SK-N-SH (cell line): ENCODE measurements around the gene LPIN1. TPM values are rescaled to one million over a fixed set of nuclear protein-coding genes. Genes with fewer than 3 reads are reported as not detected.
"Not testable (repeated sequence)": the region's sequence is repeated elsewhere in the genome, so short reads cannot be mapped to it uniquely, and the experiment has no call there.

Experiments used
- CTCF ChIA-PET: fragments of 300-600, 350-600 bp; formaldehyde crosslinking; extraction: SDS; loops from one replicate; lab custom pipeline; 2021; lab: Yijun Ruan, JAX
- POLR2A ChIA-PET: fragments of 350-600 bp; sonication (Branson Sonifier 250); formaldehyde crosslinking; extraction: SDS; loops from one replicate; lab custom pipeline; 2020; ENCODE audit warnings: antibody characterized with exemption, inconsistent platforms; lab: Yijun Ruan, JAX
- DNase-seq: peaks from one replicate; pipeline ENCODE4 v3.0.0; 2012
- H2AFZ ChIP-seq: fragments of 200-600 bp; sonication (generic); 2 replicates; pipeline ENCODE4 v1.8.1; 2016; ENCODE audit warnings: antibody characterized with exemption, mild to moderate bottlenecking, low read depth
- H3F3A ChIP-seq: fragments of 200-600 bp; sonication (generic); replicated peaks from 2 replicates; pipeline ENCODE3; 2016; ENCODE audit warnings: antibody characterized with exemption, mild to moderate bottlenecking; ENCODE audit not compliant: insufficient read depth
- H3K27ac ChIP-seq, 2 experiments: fragments of 200-500 bp in 1 of 2; fragments of 200-600 bp in 1 of 2; sonication (Bioruptor generic) in 1 of 2; sonication (generic), shearing (Covaris generic) in 1 of 2; 2 replicates each; pipeline versions ENCODE4 v1.5.1 to v1.6.1; 2014 to 2016; ENCODE audit warnings: low read depth in 2 of 2, inconsistent platforms in 1 of 2, low read length in 1 of 2, mild to moderate bottlenecking in 1 of 2, mixed read lengths in 1 of 2
- H3K27me3 ChIP-seq: fragments of 200-600 bp; sonication (generic), shearing (Covaris generic); 2 replicates; pipeline ENCODE4 v1.6.1; 2016; ENCODE audit warnings: mixed run types; ENCODE audit not compliant: insufficient read depth
- H3K36me3 ChIP-seq, 2 experiments: fragments of 200-500 bp in 1 of 2; fragments of 200-600 bp in 1 of 2; sonication (Bioruptor generic) in 1 of 2; sonication (generic) in 1 of 2; replicated peaks in 1 of 2; 2 replicates each; pipeline versions ENCODE3 to v1.5.1; 2014 to 2016; ENCODE audit warnings: low read length in 1 of 2, mild to moderate bottlenecking in 1 of 2; ENCODE audit not compliant: insufficient read depth in 2 of 2, control insufficient read depth in 1 of 2
- H3K4me1 ChIP-seq, 2 experiments: fragments of 200-500 bp in 1 of 2; fragments of 200-600 bp in 1 of 2; sonication (Bioruptor generic) in 1 of 2; sonication (generic), shearing (Covaris generic) in 1 of 2; 2 replicates each; pipeline versions ENCODE4 v1.5.1 to v1.6.1; 2014 to 2016; ENCODE audit warnings: low read depth in 1 of 2, low read length in 1 of 2, mixed run types in 1 of 2; ENCODE audit not compliant: insufficient read depth in 2 of 2, control insufficient read depth in 1 of 2
- H3K4me2 ChIP-seq: fragments of 200-600 bp; sonication (generic), shearing (Covaris generic); 2 replicates; pipeline ENCODE4 v1.6.1; 2017; ENCODE audit warnings: mixed run types
- H3K4me3 ChIP-seq, 2 experiments: fragments of 200-500 bp in 1 of 2; fragments of 200-600 bp in 1 of 2; sonication (Bioruptor generic) in 1 of 2; sonication (generic), shearing (Covaris generic) in 1 of 2; 2 replicates each; pipeline versions ENCODE4 v1.5.1 to v1.8.1; 2014 to 2016; ENCODE audit warnings: low read depth in 2 of 2, inconsistent platforms in 1 of 2, low read length in 1 of 2, mild to moderate bottlenecking in 1 of 2, mixed read lengths in 1 of 2, moderate library complexity in 1 of 2
- H3K79me2 ChIP-seq: fragments of 200-600 bp; sonication (generic); 2 replicates; pipeline ENCODE4 v1.8.1; 2017; ENCODE audit warnings: mild to moderate bottlenecking; ENCODE audit not compliant: insufficient read depth
- H3K9ac ChIP-seq: fragments of 200-600 bp; sonication (generic); 2 replicates; pipeline ENCODE4 v1.6.1; 2017; ENCODE audit warnings: mixed run types
- H3K9me2 ChIP-seq: fragments of 200-600 bp; sonication (generic); 2 replicates; pipeline ENCODE4 v1.6.1; 2017; ENCODE audit warnings: mixed run types
- H3K9me3 ChIP-seq: fragments of 200-600 bp; sonication (generic); 2 replicates; pipeline ENCODE4 v1.6.1; 2017; ENCODE audit warnings: mixed run types, mild to moderate bottlenecking, moderate library complexity
- H4K20me1 ChIP-seq: fragments of 200-600 bp; sonication (generic); 2 replicates; pipeline ENCODE4 v1.6.1; 2017; ENCODE audit warnings: mild to moderate bottlenecking, mixed run types; ENCODE audit not compliant: insufficient read depth
- CHD2 ChIP-seq: fragments of 150-350 bp; IDR thresholded peaks from 2 replicates; pipeline ENCODE4 v1.6.1; 2018; ENCODE audit warnings: low read length; ENCODE audit not compliant: partially characterized antibody
- ELF1 ChIP-seq: IDR thresholded peaks from 2 replicates; pipeline ENCODE4 v1.4.0; 2012
- EP300 ChIP-seq, 2 experiments: IDR thresholded peaks; 2 replicates each; pipeline versions ENCODE4 v1.4.0 to v1.6.1; 2012; ENCODE audit warnings: borderline replicate concordance in 1 of 2, low read depth in 1 of 2, low read length in 1 of 2
- FOXJ3 ChIP-seq: sonication (generic); formaldehyde crosslinking; IDR thresholded peaks from 2 replicates; pipeline ENCODE4 v1.5.1; 2020; ENCODE audit warnings: mild to moderate bottlenecking, missing genetic modification reagents
- FOXM1 ChIP-seq: IDR thresholded peaks from 2 replicates; pipeline ENCODE4 v1.4.0; 2012; ENCODE audit warnings: low read depth, mild to moderate bottlenecking
- MEF2A ChIP-seq: IDR thresholded peaks from 2 replicates; pipeline ENCODE4 v1.4.0; 2012; ENCODE audit warnings: low read depth, borderline replicate concordance
- MXI1 ChIP-seq: IDR thresholded peaks from 2 replicates; pipeline ENCODE4 v1.6.1; 2012; ENCODE audit warnings: mild to moderate bottlenecking, low read depth, low read length, improper control_type of control experiment
- NFIC ChIP-seq: IDR thresholded peaks from 2 replicates; pipeline ENCODE4 v1.4.0; 2012; ENCODE audit warnings: borderline replicate concordance
- NRF1 ChIP-seq: IDR thresholded peaks from 2 replicates; pipeline ENCODE4 v1.6.1; 2012; ENCODE audit warnings: low read depth, mild to moderate bottlenecking, low read length
- RFX5 ChIP-seq: IDR thresholded peaks from 2 replicates; pipeline ENCODE4 v1.6.1; 2012; ENCODE audit warnings: mild to moderate bottlenecking, improper control_type of control experiment, low read length
- TCF12 ChIP-seq: IDR thresholded peaks from 2 replicates; pipeline ENCODE4 v1.4.0; 2012
- WGBS: methylation state at CpG from one replicate; pipeline ENCODE4 v1.1.6; 2017; ENCODE audit warnings: low lambda C conversion rate; 5-methylcytosine and 5-hydroxymethylcytosine counted together
- polyA plus RNA-seq, 3 experiments: library from polyadenylated mRNA; depleted of rRNA; stranded (reverse); fragments of >200 nt; gene quantifications; 2 replicates each; pipeline ENCODE4 v1.2.3, GENCODE V29; 2012
- TF ChIP-seq, protein P1 (sequence below): fragments of 150-350 bp; IDR thresholded peaks from 2 replicates; pipeline ENCODE4 v1.6.1; 2016; ENCODE audit warnings: mild to moderate bottlenecking, low read depth, low read length
- TF ChIP-seq, protein P2 (sequence below): IDR thresholded peaks from 2 replicates; pipeline ENCODE4 v1.4.0; 2012; ENCODE audit warnings: low read depth, borderline replicate concordance
- TF ChIP-seq, protein P3 (sequence below): fragments of 200-600 bp; sonication (generic); IDR thresholded peaks from 2 replicates; pipeline ENCODE4 v1.6.1; 2017; ENCODE audit warnings: antibody characterized with exemption, mild to moderate bottlenecking, moderate library complexity
- TF ChIP-seq, protein P4 (sequence below): IDR thresholded peaks from 2 replicates; pipeline ENCODE4 v1.4.0; 2012; ENCODE audit warnings: low read depth

Gene LPIN1
- polyA plus RNA-seq, 1 of the 3 experiments (the other 2 are of a cell fraction): 22.1 TPM

DNA sequence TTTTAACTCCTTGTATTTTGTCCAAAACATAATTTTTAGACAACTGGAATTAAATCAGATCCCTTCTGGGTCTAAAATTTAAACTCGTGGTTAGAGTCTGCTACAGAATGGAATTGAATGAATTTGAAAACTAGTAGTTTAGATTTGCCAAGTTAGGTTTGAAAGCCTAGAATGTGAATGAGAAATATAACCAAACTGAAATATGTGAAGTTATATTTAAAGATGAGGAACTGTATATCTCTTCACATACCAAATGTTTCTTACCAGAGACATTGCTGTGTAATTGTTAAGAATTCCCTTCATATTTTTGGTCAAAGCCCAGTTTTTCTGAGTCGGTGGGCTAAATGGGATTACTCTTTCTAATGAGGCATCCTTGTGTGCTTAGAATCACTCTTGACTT lies 74.2 kb downstream of the LPIN1 start:
- no peaks in the 10 kb centered on the region for H3K27me3 ChIP-seq
- 96% methylated on average over 2 of the region's 2 CpGs for WGBS
- no peaks in the 10 kb centered on the region for H3K4me1 ChIP-seq
- CTCF ChIA-PET: interaction anchor here (1.0 to 3.2 kb wide), 4 partner anchors 9 to 897 kb away, joined by 5 to 12 read pairs (median 8); partner anchors contain the start of gene TRIB2
- no peak overlapping the region for H3K9ac ChIP-seq
- H2AFZ ChIP-seq: no peak overlapping the region
- no peak for TF ChIP-seq FOXJ3 (CRISPR knock-in tag)
- TF ChIP-seq, protein P1, sequence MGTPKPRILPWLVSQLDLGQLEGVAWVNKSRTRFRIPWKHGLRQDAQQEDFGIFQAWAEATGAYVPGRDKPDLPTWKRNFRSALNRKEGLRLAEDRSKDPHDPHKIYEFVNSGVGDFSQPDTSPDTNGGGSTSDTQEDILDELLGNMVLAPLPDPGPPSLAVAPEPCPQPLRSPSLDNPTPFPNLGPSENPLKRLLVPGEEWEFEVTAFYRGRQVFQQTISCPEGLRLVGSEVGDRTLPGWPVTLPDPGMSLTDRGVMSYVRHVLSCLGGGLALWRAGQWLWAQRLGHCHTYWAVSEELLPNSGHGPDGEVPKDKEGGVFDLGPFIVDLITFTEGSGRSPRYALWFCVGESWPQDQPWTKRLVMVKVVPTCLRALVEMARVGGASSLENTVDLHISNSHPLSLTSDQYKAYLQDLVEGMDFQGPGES: no peak
- TF ChIP-seq RFX5: no peak
- TF ChIP-seq NFIC: no peak
- TF ChIP-seq ELF1: no peak
- TF ChIP-seq, protein P2, sequence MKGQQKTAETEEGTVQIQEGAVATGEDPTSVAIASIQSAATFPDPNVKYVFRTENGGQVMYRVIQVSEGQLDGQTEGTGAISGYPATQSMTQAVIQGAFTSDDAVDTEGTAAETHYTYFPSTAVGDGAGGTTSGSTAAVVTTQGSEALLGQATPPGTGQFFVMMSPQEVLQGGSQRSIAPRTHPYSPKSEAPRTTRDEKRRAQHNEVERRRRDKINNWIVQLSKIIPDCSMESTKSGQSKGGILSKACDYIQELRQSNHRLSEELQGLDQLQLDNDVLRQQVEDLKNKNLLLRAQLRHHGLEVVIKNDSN: no peak
- TF ChIP-seq, protein P3, sequence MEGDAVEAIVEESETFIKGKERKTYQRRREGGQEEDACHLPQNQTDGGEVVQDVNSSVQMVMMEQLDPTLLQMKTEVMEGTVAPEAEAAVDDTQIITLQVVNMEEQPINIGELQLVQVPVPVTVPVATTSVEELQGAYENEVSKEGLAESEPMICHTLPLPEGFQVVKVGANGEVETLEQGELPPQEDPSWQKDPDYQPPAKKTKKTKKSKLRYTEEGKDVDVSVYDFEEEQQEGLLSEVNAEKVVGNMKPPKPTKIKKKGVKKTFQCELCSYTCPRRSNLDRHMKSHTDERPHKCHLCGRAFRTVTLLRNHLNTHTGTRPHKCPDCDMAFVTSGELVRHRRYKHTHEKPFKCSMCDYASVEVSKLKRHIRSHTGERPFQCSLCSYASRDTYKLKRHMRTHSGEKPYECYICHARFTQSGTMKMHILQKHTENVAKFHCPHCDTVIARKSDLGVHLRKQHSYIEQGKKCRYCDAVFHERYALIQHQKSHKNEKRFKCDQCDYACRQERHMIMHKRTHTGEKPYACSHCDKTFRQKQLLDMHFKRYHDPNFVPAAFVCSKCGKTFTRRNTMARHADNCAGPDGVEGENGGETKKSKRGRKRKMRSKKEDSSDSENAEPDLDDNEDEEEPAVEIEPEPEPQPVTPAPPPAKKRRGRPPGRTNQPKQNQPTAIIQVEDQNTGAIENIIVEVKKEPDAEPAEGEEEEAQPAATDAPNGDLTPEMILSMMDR: no peak
- TF ChIP-seq MXI1: no peak
- TF ChIP-seq, protein P4, sequence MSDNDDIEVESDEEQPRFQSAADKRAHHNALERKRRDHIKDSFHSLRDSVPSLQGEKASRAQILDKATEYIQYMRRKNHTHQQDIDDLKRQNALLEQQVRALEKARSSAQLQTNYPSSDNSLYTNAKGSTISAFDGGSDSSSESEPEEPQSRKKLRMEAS: no peak
- TF ChIP-seq EP300 (IDR thresholded peaks at IDR 0.05; ENCODE audit: borderline replicate concordance in 1 of 2, low read depth in 1 of 2, low read length in 1 of 2): no peak
- no peak for TF ChIP-seq CHD2
- TF ChIP-seq NRF1: no peak
- no peak for TF ChIP-seq TCF12
- no peak for DNase-seq
- H3K4me2 ChIP-seq: no peak overlapping the region
- POLR2A ChIA-PET: no interaction called here
- H3K4me3 ChIP-seq: no peak overlapping the region
- peaks cover 58 to 67% of the 10 kb centered on the region in 2 experiments for H3K36me3 ChIP-seq
- no peaks in the 10 kb centered on the region for H3K9me3 ChIP-seq
- H3K27ac ChIP-seq: no peak overlapping the region
- H3F3A ChIP-seq: peaks cover under 1% of the 10 kb centered on the region
- no peaks in the 10 kb centered on the region for H3K9me2 ChIP-seq
- no peaks in the 10 kb centered on the region for H3K79me2 ChIP-seq
- H4K20me1 ChIP-seq: no peaks in the 10 kb centered on the region

DNA sequence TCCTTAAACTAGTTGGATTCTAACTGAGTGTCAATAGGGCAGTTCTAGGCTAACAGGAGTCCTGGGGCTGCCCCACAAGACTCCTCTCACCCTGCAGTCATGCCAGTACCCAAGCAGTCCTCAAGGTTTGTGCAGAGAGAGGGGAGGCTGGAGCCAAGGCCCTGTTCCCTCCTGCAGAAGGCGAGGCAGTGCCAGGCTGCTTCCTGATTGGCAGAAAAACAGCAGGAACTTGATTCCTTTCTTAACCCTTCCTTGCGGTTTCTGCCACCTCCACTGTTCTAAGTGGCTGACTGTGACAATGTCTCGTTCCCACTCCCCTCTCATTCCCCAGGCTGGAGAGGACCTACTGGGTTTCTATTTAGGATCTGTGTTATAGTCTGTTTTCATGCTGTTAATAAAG lies 75.3 kb downstream of the LPIN1 start:
- H3K27ac ChIP-seq: no peak overlapping the region
- DNase-seq: no peak
- no peak overlapping the region for H3K4me2 ChIP-seq
- TF ChIP-seq FOXM1: no peak
- TF ChIP-seq MEF2A: no peak
- no peak for TF ChIP-seq ELF1
- H3K36me3 ChIP-seq: peaks cover 58 to 64% of the 10 kb centered on the region in 2 experiments
- H3K27me3 ChIP-seq: no peaks in the 10 kb centered on the region
- no peak overlapping the region for H2AFZ ChIP-seq
- ChIA-PET POLR2A (no interaction called here), CTCF (interaction anchor here (3.5 kb wide), 1 partner anchor 1185 kb away, joined by 14 read pairs; no protein-coding TSS in a partner anchor)
- H3K4me3 ChIP-seq: no peak overlapping the region
- no peaks in the 10 kb centered on the region for H3K9me3 ChIP-seq
- H3F3A ChIP-seq: peaks cover 5% of the 10 kb centered on the region
- no peaks in the 10 kb centered on the region for H3K4me1 ChIP-seq
- H3K9me2 ChIP-seq: no peaks in the 10 kb centered on the region
- H4K20me1 ChIP-seq: no peaks in the 10 kb centered on the region
- no peak overlapping the region for H3K9ac ChIP-seq
- WGBS: 93% methylated on average over 2 of the region's 3 CpGs
- no peaks in the 10 kb centered on the region for H3K79me2 ChIP-seq

DNA sequence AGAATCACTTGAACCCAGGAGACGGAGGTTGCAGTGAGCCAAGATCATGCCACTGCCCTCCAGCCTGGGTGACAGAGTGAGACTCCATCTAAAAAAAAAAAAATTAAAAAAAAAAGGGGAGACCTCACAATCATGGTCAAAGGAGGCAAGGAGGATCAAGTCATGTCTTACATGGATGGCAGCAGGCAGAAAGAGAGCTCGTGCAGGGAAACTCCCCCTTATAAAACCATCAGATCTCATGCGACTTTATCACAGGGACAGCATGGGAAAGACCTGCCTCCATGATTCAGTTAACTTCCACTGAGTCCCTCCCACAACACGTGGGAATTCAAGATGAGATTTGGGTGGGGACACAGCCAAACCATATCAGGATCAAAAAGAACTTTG lies 75.9 kb downstream of the LPIN1 start:
- H3K9me3 ChIP-seq, H3K27ac ChIP-seq, H3K4me3 ChIP-seq, H3K9me2 ChIP-seq, H2AFZ ChIP-seq, H3K4me1 ChIP-seq, H3F3A ChIP-seq, DNase-seq, H3K79me2 ChIP-seq, H4K20me1 ChIP-seq, H3K9ac ChIP-seq, POLR2A ChIA-PET, H3K27me3 ChIP-seq, H3K4me2 ChIP-seq: not testable (repeated sequence)
- peaks cover 55 to 71% of the 10 kb centered on the region in 2 experiments for H3K36me3 ChIP-seq
- CTCF ChIA-PET: interaction anchor here (0.7 to 3.5 kb wide), 3 partner anchors 38 to 1185 kb away, joined by 3 to 14 read pairs (median 5); no protein-coding TSS in a partner anchor
- 88% methylated on average over 4 of the region's 4 CpGs for WGBS
